ENCODE measurements around the gene FRK.

DNA sequence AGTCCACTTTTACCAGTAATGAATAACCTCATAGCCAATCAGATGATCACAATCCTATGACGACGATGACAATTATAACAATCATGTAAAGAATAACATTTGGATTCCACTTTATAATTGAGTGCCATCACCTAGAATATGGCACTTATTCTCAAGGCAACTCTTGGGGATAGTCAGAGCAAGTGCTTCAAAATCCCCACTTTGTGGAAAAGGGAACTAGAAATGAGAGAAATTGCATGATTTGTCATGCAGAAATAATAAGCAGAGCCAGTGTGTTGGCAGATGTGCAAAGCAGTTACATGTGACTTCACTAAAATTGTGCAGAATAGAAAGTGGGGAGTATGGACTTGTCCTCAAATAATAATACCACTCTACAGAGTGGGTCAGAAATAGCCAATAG, 41.3 kb downstream of the FRK start:
- TF ChIP-seq ZNF501 (tag by site-specific recombination; IDR thresholded peaks at IDR 0.05) = no peak
- no peak for TF ChIP-seq ZBTB8A (tag by site-specific recombination; IDR thresholded peaks at IDR 0.05)
- TF ChIP-seq REPIN1 (tag by site-specific recombination; IDR thresholded peaks at IDR 0.05; ENCODE audit: low read depth) = no peak
- TF ChIP-seq SP3 (tag by site-specific recombination; IDR thresholded peaks at IDR 0.05) = no peak
- TF ChIP-seq, protein P1, sequence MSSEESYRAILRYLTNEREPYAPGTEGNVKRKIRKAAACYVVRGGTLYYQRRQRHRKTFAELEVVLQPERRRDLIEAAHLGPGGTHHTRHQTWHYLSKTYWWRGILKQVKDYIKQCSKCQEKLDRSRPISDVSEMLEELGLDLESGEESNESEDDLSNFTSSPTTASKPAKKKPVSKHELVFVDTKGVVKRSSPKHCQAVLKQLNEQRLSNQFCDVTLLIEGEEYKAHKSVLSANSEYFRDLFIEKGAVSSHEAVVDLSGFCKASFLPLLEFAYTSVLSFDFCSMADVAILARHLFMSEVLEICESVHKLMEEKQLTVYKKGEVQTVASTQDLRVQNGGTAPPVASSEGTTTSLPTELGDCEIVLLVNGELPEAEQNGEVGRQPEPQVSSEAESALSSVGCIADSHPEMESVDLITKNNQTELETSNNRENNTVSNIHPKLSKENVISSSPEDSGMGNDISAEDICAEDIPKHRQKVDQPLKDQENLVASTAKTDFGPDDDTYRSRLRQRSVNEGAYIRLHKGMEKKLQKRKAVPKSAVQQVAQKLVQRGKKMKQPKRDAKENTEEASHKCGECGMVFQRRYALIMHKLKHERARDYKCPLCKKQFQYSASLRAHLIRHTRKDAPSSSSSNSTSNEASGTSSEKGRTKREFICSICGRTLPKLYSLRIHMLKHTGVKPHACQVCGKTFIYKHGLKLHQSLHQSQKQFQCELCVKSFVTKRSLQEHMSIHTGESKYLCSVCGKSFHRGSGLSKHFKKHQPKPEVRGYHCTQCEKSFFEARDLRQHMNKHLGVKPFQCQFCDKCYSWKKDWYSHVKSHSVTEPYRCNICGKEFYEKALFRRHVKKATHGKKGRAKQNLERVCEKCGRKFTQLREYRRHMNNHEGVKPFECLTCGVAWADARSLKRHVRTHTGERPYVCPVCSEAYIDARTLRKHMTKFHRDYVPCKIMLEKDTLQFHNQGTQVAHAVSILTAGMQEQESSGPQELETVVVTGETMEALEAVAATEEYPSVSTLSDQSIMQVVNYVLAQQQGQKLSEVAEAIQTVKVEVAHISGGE (tag by site-specific recombination; conservative IDR thresholded peaks at IDR 0.05; ENCODE audit: low read depth) = no peak
- TF ChIP-seq, protein P2, sequence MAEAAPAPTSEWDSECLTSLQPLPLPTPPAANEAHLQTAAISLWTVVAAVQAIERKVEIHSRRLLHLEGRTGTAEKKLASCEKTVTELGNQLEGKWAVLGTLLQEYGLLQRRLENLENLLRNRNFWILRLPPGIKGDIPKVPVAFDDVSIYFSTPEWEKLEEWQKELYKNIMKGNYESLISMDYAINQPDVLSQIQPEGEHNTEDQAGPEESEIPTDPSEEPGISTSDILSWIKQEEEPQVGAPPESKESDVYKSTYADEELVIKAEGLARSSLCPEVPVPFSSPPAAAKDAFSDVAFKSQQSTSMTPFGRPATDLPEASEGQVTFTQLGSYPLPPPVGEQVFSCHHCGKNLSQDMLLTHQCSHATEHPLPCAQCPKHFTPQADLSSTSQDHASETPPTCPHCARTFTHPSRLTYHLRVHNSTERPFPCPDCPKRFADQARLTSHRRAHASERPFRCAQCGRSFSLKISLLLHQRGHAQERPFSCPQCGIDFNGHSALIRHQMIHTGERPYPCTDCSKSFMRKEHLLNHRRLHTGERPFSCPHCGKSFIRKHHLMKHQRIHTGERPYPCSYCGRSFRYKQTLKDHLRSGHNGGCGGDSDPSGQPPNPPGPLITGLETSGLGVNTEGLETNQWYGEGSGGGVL (tag by site-specific recombination; IDR thresholded peaks at IDR 0.05) = no peak
- no peak for TF ChIP-seq ZBTB21 (tag by site-specific recombination; IDR thresholded peaks at IDR 0.05)
- TF ChIP-seq CTCF (tag by site-specific recombination; IDR thresholded peaks at IDR 0.05) = no peak
- no peak for TF ChIP-seq ZNF274 (IDR thresholded peaks at IDR 0.05; ENCODE audit: low read length)
- no peak for TF ChIP-seq ZNF274 (tag by site-specific recombination; IDR thresholded peaks at IDR 0.05; ENCODE audit: borderline replicate concordance)
- TF ChIP-seq, protein P3, sequence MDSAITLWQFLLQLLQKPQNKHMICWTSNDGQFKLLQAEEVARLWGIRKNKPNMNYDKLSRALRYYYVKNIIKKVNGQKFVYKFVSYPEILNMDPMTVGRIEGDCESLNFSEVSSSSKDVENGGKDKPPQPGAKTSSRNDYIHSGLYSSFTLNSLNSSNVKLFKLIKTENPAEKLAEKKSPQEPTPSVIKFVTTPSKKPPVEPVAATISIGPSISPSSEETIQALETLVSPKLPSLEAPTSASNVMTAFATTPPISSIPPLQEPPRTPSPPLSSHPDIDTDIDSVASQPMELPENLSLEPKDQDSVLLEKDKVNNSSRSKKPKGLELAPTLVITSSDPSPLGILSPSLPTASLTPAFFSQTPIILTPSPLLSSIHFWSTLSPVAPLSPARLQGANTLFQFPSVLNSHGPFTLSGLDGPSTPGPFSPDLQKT (IDR thresholded peaks at IDR 0.05; ENCODE audit: borderline replicate concordance, low read depth, low read length) = no peak
- no peak for TF ChIP-seq YY1 (tag by site-specific recombination; IDR thresholded peaks at IDR 0.05)
- no peak for TF ChIP-seq ZNF362 (tag by site-specific recombination; IDR thresholded peaks at IDR 0.05)
- no peak for TF ChIP-seq KLF9 (tag by site-specific recombination; IDR thresholded peaks at IDR 0.05; ENCODE audit: low read depth)
- no peak for TF ChIP-seq TCF7L2 (IDR thresholded peaks at IDR 0.05; ENCODE audit: borderline replicate concordance, low read depth, low read length)

Data from HEK293 (cell line).